ENCODE results near the gene BMP5. TPM values are rescaled to one million over a fixed set of nuclear protein-coding genes. Genes with fewer than 3 reads are reported as not detected.

BMP5 gene
- polyA plus RNA-seq, 1 experiment: not detected

- Histone ChIP-seq H3K27me3 (ENCODE audit: control insufficient read depth, insufficient read depth, low read length) (no peaks in the 10 kb centered on the region), H3K36me3 (ENCODE audit: control insufficient read depth, insufficient read depth, low read length) (no peaks in the 10 kb centered on the region), H3K4me3 (ENCODE audit: low read depth, low read length) (no peak overlapping the region)
- ChIA-PET POLR2A (no interaction called here), CTCF (no interaction called here)
- no peak for TF ChIP-seq CTCF (IDR thresholded peaks at IDR 0.05; ENCODE audit: insufficient read depth, low read depth, low read length)
- no peak for DNase-seq (ENCODE audit: low read depth)
These were observed 166.7 kb downstream of the BMP5 start for GRCh38 chr6:55708711-55709110.

DNA sequence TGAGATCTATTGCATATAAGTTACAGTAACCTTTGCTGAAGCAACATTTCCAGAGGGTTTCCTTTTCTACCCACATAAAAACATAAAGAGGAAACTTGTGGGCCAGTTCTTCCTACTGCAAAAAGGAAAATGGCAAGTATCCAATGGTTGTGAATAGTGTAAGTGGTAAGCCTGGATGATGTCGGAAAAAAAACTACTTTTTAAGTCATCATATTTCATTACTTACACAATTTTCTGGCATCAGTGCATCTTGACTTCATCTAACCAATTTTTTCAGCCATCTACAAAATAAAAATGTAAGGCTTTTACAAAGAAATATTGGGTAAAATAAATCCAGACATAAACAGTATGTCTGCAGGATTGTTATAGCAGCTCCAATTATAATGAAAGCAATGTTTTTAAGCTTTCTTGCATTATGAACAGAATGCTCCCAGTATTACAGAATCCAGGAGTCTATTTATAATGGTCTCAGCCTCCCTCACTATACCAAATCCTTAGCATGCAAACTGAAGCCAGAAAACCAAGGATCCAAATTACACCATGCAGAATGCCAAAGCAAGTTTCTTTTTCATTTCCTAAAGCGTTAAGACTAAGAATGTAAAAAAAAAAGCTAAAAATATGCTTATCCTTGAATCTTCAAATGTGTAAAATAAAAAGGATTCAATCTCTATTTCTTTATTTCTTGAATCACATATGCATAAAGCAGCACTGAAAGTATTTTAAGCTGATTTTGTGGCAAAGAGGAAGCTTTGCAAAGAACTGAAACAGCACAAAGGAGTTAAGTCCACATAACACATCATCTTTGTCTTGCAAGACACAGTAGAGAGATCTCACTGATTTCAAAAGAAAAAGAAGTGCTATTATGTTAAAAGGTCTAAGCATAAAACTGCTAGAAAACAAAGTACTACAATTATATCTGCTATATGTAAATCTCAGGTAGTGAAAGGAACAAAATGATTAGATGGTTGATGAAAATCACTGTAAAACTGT lies 169.6 kb downstream of the BMP5 start:
- ChIA-PET POLR2A (no interaction called here), CTCF (interaction anchor here (1.5 kb wide), 1 partner anchor 37 kb away, joined by 3 read pairs; no protein-coding TSS in a partner anchor)
- Histone ChIP-seq H3K4me3 (ENCODE audit: low read depth, low read length) (no peak overlapping the region), H3K36me3 (ENCODE audit: control insufficient read depth, insufficient read depth, low read length) (no peaks in the 10 kb centered on the region), H3K27me3 (ENCODE audit: control insufficient read depth, insufficient read depth, low read length) (no peaks in the 10 kb centered on the region)
- no peak for DNase-seq (ENCODE audit: low read depth)
- no peak for TF ChIP-seq CTCF (IDR thresholded peaks at IDR 0.05; ENCODE audit: insufficient read depth, low read depth, low read length)

- Histone ChIP-seq H3K27me3 (ENCODE audit: control insufficient read depth, insufficient read depth, low read length) (no peaks in the 10 kb centered on the region), H3K36me3 (ENCODE audit: control insufficient read depth, insufficient read depth, low read length) (no peaks in the 10 kb centered on the region), H3K4me3 (ENCODE audit: low read depth, low read length) (no peak overlapping the region)
- ChIA-PET POLR2A (no interaction called here), CTCF (interaction anchor here (0.6 to 0.9 kb wide), 2 partner anchors 13 to 137 kb away, joined by 3 read pairs; no protein-coding TSS in a partner anchor)
- DNase-seq (ENCODE audit: low read depth): no peak
- no peak for TF ChIP-seq CTCF (IDR thresholded peaks at IDR 0.05; ENCODE audit: insufficient read depth, low read depth, low read length)
These were observed 171.0 kb downstream of the BMP5 start for GRCh38 chr6:55704421-55704820.

Measured in BJ (cell line).